Activated T-cell treated with anti-CD3 and anti-CD28 coated beads for 24 hours (primary cell): Measurements from ENCODE around the gene AMY1B.
"Not testable (repeated sequence)": the region's sequence is repeated elsewhere in the genome, so short reads cannot be mapped to it uniquely, and the experiment has no call there.

Experiments
- DNase-seq: peaks from one replicate; pipeline ENCODE4 v3.0.0-alpha.2; 2020; ENCODE audit warnings: low read depth

The AMY1B gene

GRCh38 chr1:103696110-103696509, at the start of gene AMY1B:
Gene AMY1B, minus strand, starts transcription at chr1:103696210. Its CDS starts 571 bp downstream, at chr1:103695639.
- not testable (repeated sequence) for DNase-seq

- DNase-seq = not testable (repeated sequence)
These were observed 49.0 kb upstream of the AMY1B start for GRCh38 chr1:103745040-103745439.

DNA sequence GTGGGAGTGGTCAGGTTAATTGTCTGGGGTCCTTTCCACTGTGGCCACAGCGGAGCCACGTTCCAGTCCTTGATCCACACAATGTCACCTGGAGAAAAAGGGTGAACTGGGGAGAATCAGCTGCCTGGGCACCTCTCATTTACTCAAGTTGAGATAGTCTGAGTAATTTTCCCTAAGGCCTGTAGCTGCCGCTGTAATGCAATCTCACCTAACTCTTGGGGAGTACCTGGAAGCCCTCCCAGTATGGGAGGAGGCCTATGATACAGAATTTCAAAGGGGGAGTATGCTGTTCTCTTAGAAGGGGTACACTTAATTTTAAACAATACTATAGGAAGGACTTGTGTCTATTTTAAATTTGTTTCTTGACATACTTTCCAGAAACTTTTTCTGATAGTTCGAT, 48.4 kb upstream of the AMY1B start:
- DNase-seq = not testable (repeated sequence)

GRCh38 chr1:103738031-103738430, 42.0 kb upstream of the AMY1B start:
- DNase-seq = not testable (repeated sequence)

DNA sequence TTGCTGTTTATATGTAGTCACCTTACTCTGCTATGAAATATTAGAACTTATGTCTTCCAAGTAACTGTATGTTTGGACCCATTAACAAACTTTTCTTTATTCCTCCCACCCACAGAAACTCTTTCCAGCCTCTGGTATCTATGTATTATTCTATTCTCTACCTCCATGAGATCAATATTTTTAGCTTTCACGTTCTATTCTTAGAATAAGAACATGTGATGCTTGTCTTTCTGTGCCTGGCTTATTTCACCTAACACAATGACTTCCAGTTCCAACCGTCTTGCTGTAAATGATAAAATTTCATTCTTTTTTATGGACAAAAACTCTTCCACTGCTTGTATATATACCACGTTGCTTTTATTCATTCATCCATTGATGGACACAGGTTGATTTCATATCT, 39.3 kb upstream of the AMY1B start:
- DNase-seq = not testable (repeated sequence)

- not testable (repeated sequence) for DNase-seq
These were observed 25.5 kb upstream of the AMY1B start for GRCh38 chr1:103721473-103721872.

GRCh38 chr1:103717404-103717803, 21.4 kb upstream of the AMY1B start:
- DNase-seq = not testable (repeated sequence)

DNA sequence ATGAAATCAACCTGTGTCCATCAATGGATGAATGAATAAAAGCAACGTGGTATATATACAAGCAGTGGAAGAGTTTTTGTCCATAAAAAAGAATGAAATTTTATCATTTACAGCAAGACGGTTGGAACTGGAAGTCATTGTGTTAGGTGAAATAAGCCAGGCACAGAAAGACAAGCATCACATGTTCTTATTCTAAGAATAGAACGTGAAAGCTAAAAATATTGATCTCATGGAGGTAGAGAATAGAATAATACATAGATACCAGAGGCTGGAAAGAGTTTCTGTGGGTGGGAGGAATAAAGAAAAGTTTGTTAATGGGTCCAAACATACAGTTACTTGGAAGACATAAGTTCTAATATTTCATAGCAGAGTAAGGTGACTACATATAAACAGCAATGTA, 14.4 kb upstream of the AMY1B start:
- not testable (repeated sequence) for DNase-seq

DNA sequence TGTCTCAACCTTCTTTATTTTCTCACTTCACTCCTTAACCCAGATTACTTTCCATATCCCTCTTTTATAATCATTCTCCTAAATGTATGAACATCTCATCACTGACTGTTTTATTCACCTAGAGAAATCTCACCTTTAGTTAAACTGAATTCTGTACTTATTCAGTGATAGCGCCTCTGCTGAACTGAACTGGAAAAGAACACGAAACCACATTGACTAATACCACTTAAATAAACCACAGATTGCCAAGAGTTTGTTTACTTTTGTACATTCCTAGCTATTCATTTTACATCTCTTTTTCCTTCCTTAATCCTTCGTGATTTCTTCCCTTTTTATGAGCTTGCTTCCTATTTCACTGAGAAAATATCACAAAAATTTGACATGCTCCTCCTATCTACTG, 11.7 kb upstream of the AMY1B start:
- DNase-seq = not testable (repeated sequence)

DNA sequence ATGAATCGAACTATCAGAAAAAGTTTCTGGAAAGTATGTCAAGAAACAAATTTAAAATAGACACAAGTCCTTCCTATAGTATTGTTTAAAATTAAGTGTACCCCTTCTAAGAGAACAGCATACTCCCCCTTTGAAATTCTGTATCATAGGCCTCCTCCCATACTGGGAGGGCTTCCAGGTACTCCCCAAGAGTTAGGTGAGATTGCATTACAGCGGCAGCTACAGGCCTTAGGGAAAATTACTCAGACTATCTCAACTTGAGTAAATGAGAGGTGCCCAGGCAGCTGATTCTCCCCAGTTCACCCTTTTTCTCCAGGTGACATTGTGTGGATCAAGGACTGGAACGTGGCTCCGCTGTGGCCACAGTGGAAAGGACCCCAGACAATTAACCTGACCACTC, 5.2 kb upstream of the AMY1B start:
- not testable (repeated sequence) for DNase-seq

DNA sequence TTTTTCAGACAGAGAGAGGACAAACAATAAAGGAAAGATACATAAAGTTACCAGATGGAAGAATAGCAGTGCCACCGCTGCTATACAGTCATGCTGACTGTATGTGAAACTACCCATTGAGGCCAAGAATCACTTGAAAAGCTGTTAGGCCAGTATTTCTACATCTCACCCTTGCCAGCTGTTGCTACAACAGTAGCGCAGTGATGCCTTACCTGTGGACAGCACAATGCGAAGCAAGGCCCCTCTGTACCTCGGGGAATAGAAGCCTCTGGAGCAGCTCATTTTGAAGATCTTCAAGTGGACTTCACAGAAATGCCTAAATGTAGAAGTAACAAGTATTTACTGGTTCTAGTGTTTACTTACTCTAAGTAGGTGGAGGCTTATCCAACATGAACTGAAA, 4.7 kb upstream of the AMY1B start:
- DNase-seq = not testable (repeated sequence)

- not testable (repeated sequence) for DNase-seq
These were observed 1.4 kb upstream of the AMY1B start for GRCh38 chr1:103697430-103697829.

GRCh38 chr1:103676335-103676734, 19.7 kb downstream of the AMY1B start:
- DNase-seq = not testable (repeated sequence)

DNA sequence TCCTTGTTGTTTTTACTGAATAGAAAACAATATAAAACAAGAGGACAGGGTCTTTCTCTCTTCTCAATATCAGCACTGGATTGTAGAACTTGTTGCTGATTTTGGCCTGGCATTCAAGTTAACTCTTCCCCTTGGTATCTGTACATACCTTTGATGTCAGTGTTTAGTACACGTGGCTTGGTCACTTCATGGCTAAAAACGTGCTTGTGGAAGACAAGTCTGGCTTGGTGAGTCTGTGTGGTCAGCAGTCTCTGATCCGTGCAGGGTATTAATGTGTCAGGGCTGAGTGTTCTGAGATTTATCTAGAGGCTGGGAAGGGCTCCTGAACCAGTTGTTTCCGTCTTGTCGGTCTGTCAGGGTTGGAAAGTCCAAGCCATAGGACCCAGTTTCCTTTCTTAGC, 40.5 kb downstream of the AMY1B start, which contains the start of gene AMY1A:
TSS of gene AMY1A (plus strand) at position 301 of the 400 bp plus-strand sequence. CDS start 571 bp downstream, outside the sequence.
- not testable (repeated sequence) for DNase-seq

DNA sequence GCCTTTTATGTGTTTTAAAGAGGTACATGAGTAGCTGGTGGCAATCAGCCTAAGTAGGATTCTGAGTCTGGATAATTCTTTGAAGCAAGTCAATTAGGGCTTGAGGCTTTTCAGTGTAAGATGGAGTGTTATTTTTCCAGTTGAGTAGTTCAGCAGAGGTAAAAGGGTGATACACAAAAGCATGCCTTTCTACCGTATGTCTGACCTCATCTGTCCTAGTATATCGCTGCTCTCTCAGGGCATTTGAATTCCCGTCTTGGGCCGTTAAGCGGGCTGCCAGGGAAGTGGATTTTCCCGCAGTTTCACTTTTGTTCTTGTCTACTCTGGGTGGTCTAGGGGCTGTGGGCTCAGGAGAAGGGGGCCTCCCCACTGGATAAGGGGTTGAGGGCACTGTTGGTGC, 41.9 kb downstream of the AMY1B start:
- DNase-seq = not testable (repeated sequence)

- not testable (repeated sequence) for DNase-seq
These were observed 45.1 kb downstream of the AMY1B start for GRCh38 chr1:103650889-103651288.

GRCh38 chr1:103650305-103650704, 45.7 kb downstream of the AMY1B start:
- DNase-seq = not testable (repeated sequence)

DNA sequence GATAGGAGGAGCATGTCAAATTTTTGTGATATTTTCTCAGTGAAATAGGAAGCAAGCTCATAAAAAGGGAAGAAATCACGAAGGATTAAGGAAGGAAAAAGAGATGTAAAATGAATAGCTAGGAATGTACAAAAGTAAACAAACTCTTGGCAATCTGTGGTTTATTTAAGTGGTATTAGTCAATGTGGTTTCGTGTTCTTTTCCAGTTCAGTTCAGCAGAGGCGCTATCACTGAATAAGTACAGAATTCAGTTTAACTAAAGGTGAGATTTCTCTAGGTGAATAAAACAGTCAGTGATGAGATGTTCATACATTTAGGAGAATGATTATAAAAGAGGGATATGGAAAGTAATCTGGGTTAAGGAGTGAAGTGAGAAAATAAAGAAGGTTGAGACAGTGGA, 52.1 kb downstream of the AMY1B start:
- DNase-seq = not testable (repeated sequence)

- DNase-seq = not testable (repeated sequence)
These were observed 54.8 kb downstream of the AMY1B start for GRCh38 chr1:103641194-103641593.
